Measurements from ENCODE around the gene GM2A.

The GM2A gene

DNA sequence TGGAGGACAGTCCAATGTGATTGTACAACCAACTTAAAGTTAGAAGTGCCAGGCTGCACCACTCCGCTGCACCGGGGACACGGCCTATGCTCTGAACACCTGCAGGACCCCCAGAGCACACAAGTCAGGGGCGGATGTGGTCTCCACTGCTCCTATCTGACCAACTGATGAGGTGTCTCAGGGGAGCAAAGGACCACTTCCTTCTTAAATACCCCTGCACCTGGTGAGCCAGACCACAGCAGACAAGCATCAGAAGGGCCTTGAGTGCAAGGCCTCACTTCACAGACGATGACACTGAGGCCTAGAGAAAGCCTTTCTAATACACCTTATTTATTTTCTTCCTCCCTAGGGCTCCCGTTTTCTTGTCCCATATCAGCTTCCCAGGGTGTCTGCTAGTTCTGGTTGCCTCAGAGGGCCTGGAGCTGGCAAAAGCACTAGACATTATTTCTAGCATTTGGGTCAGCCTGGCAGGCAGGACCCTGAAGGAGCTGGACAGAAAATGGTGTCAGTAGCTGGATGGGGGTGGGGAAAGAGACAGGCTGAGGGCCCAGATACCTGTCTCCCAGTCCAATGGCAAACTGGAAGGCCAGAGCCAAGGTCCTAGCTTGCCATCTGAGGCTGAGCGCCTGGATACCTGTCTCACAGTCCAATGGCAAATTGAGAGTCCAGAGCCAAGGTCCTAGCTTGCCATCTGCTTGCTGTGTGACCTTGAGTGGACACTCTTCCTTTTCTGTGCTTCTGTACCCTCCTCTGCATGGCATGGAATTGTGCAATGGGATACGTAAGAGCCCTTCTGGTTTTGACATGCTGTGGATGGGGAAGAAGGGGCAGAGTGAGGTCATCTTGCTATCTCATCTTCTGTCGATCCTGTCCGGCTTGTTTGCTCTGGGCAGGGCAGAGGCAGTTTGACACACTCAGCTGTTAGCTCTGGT lies 38.1 kb upstream of the GM2A start:
- H3K79me2 ChIP-seq (ENCODE audit: insufficient read depth, low read length) = peaks cover 75% of the 10 kb centered on the region
- peaks cover 5% of the 10 kb centered on the region; the same call in 1 of the 2 replicates for H3K36me3 ChIP-seq (ENCODE audit: low read length)
- peak overlapping the region; percentile 36 for H3K4me3 ChIP-seq (ENCODE audit: insufficient read depth, low read length, poor library complexity, severe bottlenecking)
- no peak for TF ChIP-seq EZH2phosphoT487 (conservative IDR thresholded peaks at IDR 0.05; ENCODE audit: low read length)
- TF ChIP-seq, protein P1, sequence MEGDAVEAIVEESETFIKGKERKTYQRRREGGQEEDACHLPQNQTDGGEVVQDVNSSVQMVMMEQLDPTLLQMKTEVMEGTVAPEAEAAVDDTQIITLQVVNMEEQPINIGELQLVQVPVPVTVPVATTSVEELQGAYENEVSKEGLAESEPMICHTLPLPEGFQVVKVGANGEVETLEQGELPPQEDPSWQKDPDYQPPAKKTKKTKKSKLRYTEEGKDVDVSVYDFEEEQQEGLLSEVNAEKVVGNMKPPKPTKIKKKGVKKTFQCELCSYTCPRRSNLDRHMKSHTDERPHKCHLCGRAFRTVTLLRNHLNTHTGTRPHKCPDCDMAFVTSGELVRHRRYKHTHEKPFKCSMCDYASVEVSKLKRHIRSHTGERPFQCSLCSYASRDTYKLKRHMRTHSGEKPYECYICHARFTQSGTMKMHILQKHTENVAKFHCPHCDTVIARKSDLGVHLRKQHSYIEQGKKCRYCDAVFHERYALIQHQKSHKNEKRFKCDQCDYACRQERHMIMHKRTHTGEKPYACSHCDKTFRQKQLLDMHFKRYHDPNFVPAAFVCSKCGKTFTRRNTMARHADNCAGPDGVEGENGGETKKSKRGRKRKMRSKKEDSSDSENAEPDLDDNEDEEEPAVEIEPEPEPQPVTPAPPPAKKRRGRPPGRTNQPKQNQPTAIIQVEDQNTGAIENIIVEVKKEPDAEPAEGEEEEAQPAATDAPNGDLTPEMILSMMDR (IDR thresholded peaks at IDR 0.05; ENCODE audit: insufficient read depth, low read length, poor library complexity, severe bottlenecking) = no peak
- H3F3A ChIP-seq (ENCODE audit: insufficient read depth) = peaks cover 90% of the 10 kb centered on the region
- no peaks in the 10 kb centered on the region for H3K27me3 ChIP-seq (ENCODE audit: low read length)
- H2AFZ ChIP-seq (ENCODE audit: low read depth, low read length, severe bottlenecking) = no peak overlapping the region
- no peaks in the 10 kb centered on the region for H3K9me3 ChIP-seq (ENCODE audit: insufficient read depth, low read length)
- H3K4me2 ChIP-seq (ENCODE audit: low read depth, low read length, poor library complexity, severe bottlenecking) = peak overlapping the region; percentile 96
- no peaks in the 10 kb centered on the region for H4K20me1 ChIP-seq (ENCODE audit: low read depth, low read length)
- peak overlapping the region; percentile 98 for H3K27ac ChIP-seq (ENCODE audit: low read depth, low read length)
- H3K9me2 ChIP-seq (replicated peaks; ENCODE audit: insufficient read depth, low read length) = no peaks in the 10 kb centered on the region
- H3K9ac ChIP-seq (ENCODE audit: low read length) = peak overlapping the region; percentile 96

- Histone ChIP-seq H3K79me2 (ENCODE audit: insufficient read depth, low read length) (peaks cover 75% of the 10 kb centered on the region), H3K27ac (ENCODE audit: low read depth, low read length) (peak overlapping the region; percentile 98), H3K9ac (ENCODE audit: low read length) (peak overlapping the region; percentile 96)
Observed at GRCh38 chr5:151215546-151215880, 37.5 kb upstream of the GM2A start.

DNA sequence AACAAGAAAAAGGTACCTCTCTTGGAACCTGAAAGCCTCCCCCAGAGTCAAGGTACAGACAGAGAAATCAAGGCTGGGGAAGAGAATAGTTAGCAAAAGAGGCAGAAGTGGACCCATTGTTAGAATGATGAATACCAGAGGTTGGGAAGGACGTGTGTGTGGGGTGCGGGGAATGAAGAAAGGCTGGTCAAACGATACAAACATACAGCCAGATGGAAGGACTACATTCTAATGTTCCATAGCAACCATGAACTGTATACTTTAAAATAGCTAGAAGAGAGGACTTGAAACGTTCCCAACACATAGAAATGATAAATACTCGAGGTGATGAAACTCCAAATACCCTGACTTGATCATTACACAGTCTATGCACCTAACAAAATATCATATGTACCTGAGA lies 36.2 kb upstream of the GM2A start:
- peak overlapping the region; percentile 96 for H3K4me2 ChIP-seq (ENCODE audit: low read depth, low read length, poor library complexity, severe bottlenecking)

More at GRCh38 chr5:151215546-151215880, 37.5 kb upstream of the GM2A start:
- H3K4me3 ChIP-seq (ENCODE audit: insufficient read depth, low read length, poor library complexity, severe bottlenecking) = peak overlapping the region; percentile 36
- TF ChIP-seq, protein P1 (IDR thresholded peaks at IDR 0.05; ENCODE audit: insufficient read depth, low read length, poor library complexity, severe bottlenecking) = no peak
- no peak for TF ChIP-seq EZH2phosphoT487 (conservative IDR thresholded peaks at IDR 0.05; ENCODE audit: low read length)
- no peak overlapping the region for H2AFZ ChIP-seq (ENCODE audit: low read depth, low read length, severe bottlenecking)
- H3K9me3 ChIP-seq (ENCODE audit: insufficient read depth, low read length) = no peaks in the 10 kb centered on the region
- H3F3A ChIP-seq (ENCODE audit: insufficient read depth) = peaks cover 91% of the 10 kb centered on the region
- peak overlapping the region; percentile 96 for H3K4me2 ChIP-seq (ENCODE audit: low read depth, low read length, poor library complexity, severe bottlenecking)
- peaks cover 5% of the 10 kb centered on the region; the same call in 1 of the 2 replicates for H3K36me3 ChIP-seq (ENCODE audit: low read length)
- no peaks in the 10 kb centered on the region for H3K9me2 ChIP-seq (replicated peaks; ENCODE audit: insufficient read depth, low read length)
- H3K27me3 ChIP-seq (ENCODE audit: low read length) = no peaks in the 10 kb centered on the region
- H4K20me1 ChIP-seq (ENCODE audit: low read depth, low read length) = no peaks in the 10 kb centered on the region

More for the DNA sequence above, 36.2 kb upstream of the GM2A start:
- Histone ChIP-seq H3K36me3 (ENCODE audit: low read length) (peaks cover 8% of the 10 kb centered on the region; the same call in 1 of the 2 replicates), H3K27me3 (ENCODE audit: low read length) (no peaks in the 10 kb centered on the region), H3K4me3 (ENCODE audit: insufficient read depth, low read length, poor library complexity, severe bottlenecking) (peak overlapping the region; percentile 26), H4K20me1 (ENCODE audit: low read depth, low read length) (no peaks in the 10 kb centered on the region), H3K9ac (ENCODE audit: low read length) (peak overlapping the region; percentile 96), H3K79me2 (ENCODE audit: insufficient read depth, low read length) (peaks cover 79% of the 10 kb centered on the region), H3K27ac (ENCODE audit: low read depth, low read length) (peak overlapping the region; percentile 98), H3K9me3 (ENCODE audit: insufficient read depth, low read length) (no peaks in the 10 kb centered on the region), H2AFZ (ENCODE audit: low read depth, low read length, severe bottlenecking) (no peak overlapping the region), H3K9me2 (replicated peaks; ENCODE audit: insufficient read depth, low read length) (no peaks in the 10 kb centered on the region), H3F3A (ENCODE audit: insufficient read depth) (peaks cover 94% of the 10 kb centered on the region)
- TF ChIP-seq, protein P1 (IDR thresholded peaks at IDR 0.05; ENCODE audit: insufficient read depth, low read length, poor library complexity, severe bottlenecking) = no peak
- no peak for TF ChIP-seq EZH2phosphoT487 (conservative IDR thresholded peaks at IDR 0.05; ENCODE audit: low read length)
